Neural progenitor cell (in vitro differentiated cells): ENCODE results near the gene ASAH2.

Experiments used
- CTCF ChIP-seq: fragments of 200-600 bp; sonication (generic); IDR thresholded peaks from 2 replicates; pipeline ENCODE4 v1.5.1; 2017; ENCODE audit warnings: antibody characterized with exemption, mild to moderate bottlenecking
- EZH2 ChIP-seq: fragments of 200-600 bp; sonication (generic); IDR thresholded peaks from 2 replicates; pipeline ENCODE4 v1.6.1; 2017; ENCODE audit warnings: antibody characterized with exemption, mild to moderate bottlenecking, moderate library complexity
- EZH2phosphoT487 ChIP-seq: fragments of 200-600 bp; sonication (generic); IDR thresholded peaks from 2 replicates; pipeline ENCODE4 v1.6.1; 2017; ENCODE audit warnings: antibody characterized with exemption

GRCh38 chr10:50254479-50254878, 3.2 kb upstream of the ASAH2 start:
- TF ChIP-seq CTCF (no peak), EZH2 (no peak), EZH2phosphoT487 (no peak)
